NCI-H345 treated with DMSO at 0.1 percent for 48 hours (cell line): ENCODE data around the gene NBPF11.
"Not testable (repeated sequence)": the region's sequence is repeated elsewhere in the genome, so short reads cannot be mapped to it uniquely, and the experiment has no call there.

Source experiments
- DNase-seq: peaks from one replicate; lab custom pipeline; 2025; ENCODE audit not compliant: unreplicated experiment; lab: John Stamatoyannopoulos, UW

Gene NBPF11

GRCh38 chr1:148151371-148151819, 686 bp downstream of the NBPF11 start:
- not testable (repeated sequence) for DNase-seq

GRCh38 chr1:148150945-148151344, 1.1 kb downstream of the NBPF11 start:
- not testable (repeated sequence) for DNase-seq

DNA sequence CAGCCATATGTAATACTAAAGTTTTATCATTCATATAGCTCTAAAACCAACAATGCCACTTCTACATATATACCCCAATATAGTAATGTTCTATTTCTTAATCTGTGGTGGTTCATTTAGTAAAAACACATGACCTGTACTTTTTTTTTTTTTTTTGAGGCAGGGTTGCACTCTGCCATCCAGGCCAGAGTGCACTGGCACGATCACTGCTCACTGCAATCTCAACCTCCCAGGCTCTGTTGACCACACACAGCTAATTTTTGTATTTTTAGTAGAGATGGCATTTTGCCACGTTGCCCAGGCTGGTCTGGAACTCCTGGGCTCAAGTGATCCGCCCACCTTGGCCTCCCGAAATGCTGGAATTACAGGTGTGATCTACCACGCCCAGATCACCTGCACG, 2.1 kb downstream of the NBPF11 start:
- not testable (repeated sequence) for DNase-seq

GRCh38 chr1:148149050-148149815, 2.8 kb downstream of the NBPF11 start:
- not testable (repeated sequence) for DNase-seq

DNA sequence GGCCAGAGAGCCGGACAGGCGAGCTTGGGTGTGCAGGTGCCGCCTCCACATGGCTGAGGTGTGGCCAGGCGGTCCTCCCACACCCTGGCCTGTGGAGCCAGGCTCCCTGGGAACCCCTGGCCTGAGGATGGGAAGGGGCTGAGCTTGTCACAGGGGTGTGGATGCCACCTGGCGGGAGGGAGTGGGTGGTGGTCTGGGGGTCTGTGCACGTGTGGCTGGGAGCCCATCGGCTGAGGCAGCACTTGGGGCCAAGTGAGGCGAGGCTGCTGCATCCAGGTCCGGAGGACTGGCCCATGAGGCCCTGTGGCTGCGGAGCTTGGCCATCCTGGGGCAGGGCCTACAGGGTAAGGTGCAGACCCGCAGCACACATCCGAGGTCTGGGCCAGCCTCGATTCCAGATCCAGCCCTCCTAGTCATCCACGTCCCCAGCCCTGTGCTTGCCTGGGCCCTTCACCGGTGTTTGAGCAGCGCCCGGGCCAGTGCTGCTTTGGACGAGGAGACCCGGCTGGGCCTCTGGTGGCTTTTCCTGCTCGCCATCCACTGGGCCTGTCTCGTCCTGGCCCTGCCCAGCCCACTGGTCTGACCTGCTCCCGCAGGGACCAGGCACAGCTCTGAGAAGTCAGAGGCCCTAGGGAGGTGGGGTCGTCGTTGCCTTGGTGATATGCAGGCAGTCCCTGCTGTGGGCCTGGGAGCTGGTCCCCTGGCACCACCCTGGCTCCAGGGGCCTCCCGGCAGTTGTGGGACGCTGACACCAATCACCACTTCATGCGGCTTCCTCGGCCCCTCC, 4.8 kb downstream of the NBPF11 start:
- not testable (repeated sequence) for DNase-seq

- not testable (repeated sequence) for DNase-seq
These were observed 5.7 kb downstream of the NBPF11 start for GRCh38 chr1:148146191-148146997.

DNA sequence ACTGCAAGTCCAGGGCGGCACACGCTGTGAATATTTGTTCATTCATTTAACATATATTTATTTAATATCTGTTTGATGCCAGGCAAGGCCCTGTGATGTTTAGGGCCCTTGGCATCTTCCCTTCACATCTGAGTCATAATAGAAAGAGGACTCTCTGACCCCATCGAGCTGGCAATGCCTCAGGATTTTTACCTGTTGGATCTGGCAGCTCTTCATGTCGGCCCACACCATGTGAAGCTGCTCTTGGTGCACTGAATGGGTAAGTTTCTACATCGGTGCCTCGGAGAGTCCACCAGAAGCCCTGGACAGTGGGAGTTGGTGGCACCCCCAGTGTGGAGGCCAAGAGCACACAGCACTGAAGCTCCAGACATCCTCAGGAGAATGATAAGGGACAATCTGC, 8.9 kb downstream of the NBPF11 start:
- DNase-seq: not testable (repeated sequence)

DNA sequence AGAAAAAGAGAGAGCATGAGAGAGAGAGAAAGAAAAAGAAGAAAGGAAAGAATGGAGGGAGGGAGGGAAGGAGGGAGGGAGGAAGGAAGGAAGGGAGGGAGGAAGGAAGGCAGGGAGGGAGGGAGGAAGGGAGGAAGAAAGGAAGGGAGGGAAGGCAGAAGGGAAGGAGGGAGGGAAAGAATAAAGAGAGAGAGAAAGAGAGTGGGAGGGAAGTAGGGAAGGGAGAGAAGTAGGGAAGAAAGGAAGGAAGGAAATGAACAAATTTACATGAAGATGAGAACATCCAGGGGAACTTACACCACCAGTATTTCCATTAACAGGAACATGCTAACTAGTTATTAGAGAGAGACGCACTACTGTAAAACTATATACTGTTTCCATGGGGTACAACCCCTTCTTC, 10.1 kb downstream of the NBPF11 start:
- not testable (repeated sequence) for DNase-seq

DNA sequence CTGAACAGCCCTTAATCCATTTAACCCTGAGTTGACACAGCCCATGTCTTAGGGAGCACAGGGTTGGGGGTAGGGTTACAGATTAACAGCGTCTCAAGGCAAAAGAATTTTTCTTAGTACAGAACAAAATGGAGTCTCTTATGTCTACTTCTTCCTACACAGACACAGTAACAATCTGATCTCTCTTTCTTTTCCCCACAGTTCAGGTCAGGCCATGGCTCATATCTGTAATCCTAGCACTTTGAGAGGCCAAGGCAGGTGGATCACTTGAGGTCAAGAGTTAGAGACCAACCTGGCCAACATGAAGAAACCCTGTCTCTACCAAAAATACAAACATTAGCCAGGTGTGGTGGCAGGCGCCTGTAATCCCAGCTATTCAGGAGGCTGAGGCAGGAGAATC, 13.5 kb downstream of the NBPF11 start:
- not testable (repeated sequence) for DNase-seq

GRCh38 chr1:148122341-148122740, 29.7 kb downstream of the NBPF11 start:
- DNase-seq: not testable (repeated sequence)

GRCh38 chr1:148120395-148120794, 31.7 kb downstream of the NBPF11 start:
- not testable (repeated sequence) for DNase-seq

GRCh38 chr1:148095732-148096131, 56.3 kb downstream of the NBPF11 start:
- DNase-seq: not testable (repeated sequence)

GRCh38 chr1:148086196-148086595, 65.9 kb downstream of the NBPF11 start:
- peak; percentile 26 for DNase-seq

DNA sequence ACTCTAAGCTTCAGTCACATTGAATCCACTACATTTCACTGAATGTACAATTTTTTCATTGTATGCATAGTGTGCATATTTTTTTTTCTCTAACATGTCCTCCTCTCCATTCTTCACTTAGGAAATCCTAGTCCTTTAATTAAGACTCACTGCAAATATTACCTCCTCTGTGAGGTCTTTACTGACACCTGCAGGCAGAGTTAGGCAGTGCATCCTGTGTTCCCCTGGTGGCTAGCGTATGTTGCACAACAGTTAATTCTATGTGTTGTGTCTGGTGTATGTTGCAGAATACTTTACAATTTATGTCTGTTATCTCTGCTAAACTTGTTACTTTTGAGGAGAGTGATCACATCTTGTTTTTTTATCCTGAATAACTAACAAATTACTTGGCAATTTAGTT, 70.9 kb downstream of the NBPF11 start:
- DNase-seq: not testable (repeated sequence)

- not testable (repeated sequence) for DNase-seq
These were observed 73.2 kb downstream of the NBPF11 start for GRCh38 chr1:148078632-148079519.

DNA sequence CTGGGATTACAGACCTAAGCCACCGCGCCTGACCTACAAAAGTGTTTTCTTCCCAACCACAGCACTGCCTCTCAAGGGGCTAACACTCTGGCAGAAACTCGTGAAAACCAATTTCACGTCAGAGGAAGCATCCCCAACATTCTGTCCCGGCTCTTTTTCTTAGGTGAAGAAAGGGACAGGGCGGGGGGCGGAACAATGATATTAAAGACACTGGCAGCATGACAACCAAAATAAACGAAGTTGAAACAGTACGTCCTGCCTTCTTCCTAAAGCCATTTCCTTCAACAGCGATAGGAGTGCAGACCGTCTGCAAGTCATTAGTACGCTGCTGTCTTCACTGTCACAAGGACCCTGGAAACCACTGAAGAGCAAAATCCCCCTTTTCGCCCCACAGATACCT, 74.0 kb downstream of the NBPF11 start:
- not testable (repeated sequence) for DNase-seq

GRCh38 chr1:148077458-148077857, 74.6 kb downstream of the NBPF11 start:
- DNase-seq: not testable (repeated sequence)

- not testable (repeated sequence) for DNase-seq
These were observed 78.7 kb downstream of the NBPF11 start for GRCh38 chr1:148073392-148073791.

- not testable (repeated sequence) for DNase-seq
These were observed 83.5 kb downstream of the NBPF11 start for GRCh38 chr1:148068606-148069005.

GRCh38 chr1:148068201-148068600, 83.9 kb downstream of the NBPF11 start:
- not testable (repeated sequence) for DNase-seq
